ENCODE measurements around the gene KDELR3. TPM values are rescaled to one million over a fixed set of nuclear protein-coding genes. Genes with fewer than 3 reads are reported as not detected.

KDELR3 gene
- total RNA-seq, 1 experiment from 2014 or later: 7.3 TPM

- peak overlapping the region; percentile 6 for H3K4me2 ChIP-seq (ENCODE audit: insufficient read depth, insufficient read length, low read length)
- WGBS (ENCODE audit: extremely low coverage, insufficient read length, low lambda C conversion rate): no CpG with 5 or more reads among the region's 28 CpGs
Measured at GRCh38 chr22:38462960-38463784, 4.7 kb upstream of the KDELR3 start.

More at GRCh38 chr22:38462960-38463784, 4.7 kb upstream of the KDELR3 start:
- Histone ChIP-seq H4K91ac (ENCODE audit: insufficient read length, low read depth, low read length) (no peak overlapping the region), H2BK12ac (ENCODE audit: insufficient read length, low read depth, low read length) (no peak overlapping the region), H3K18ac (ENCODE audit: insufficient read length, low read depth, low read length) (no peak overlapping the region), H3K14ac (ENCODE audit: insufficient read depth, low read length) (no peak overlapping the region), H3K56ac (ENCODE audit: insufficient read length, low read depth, low read length) (no peak overlapping the region), H3K9ac (ENCODE audit: extremely low read depth, insufficient read length, low read length) (no peak overlapping the region), H3T11ph (ENCODE audit: low read length) (no peak overlapping the region), H3K23me2 (ENCODE audit: insufficient read length, low read depth, low read length, poor library complexity, severe bottlenecking) (peaks cover 7% of the 10 kb centered on the region), H2BK20ac (ENCODE audit: low read depth, low read length, poor library complexity, severe bottlenecking) (no peak overlapping the region), H4K8ac (replicated peaks; ENCODE audit: insufficient read length, low read depth, low read length) (no peak overlapping the region), H2AK5ac (ENCODE audit: insufficient read length, low read length) (no peak overlapping the region), H3K79me2 (ENCODE audit: insufficient read depth, low read length) (no peaks in the 10 kb centered on the region), H2BK5ac (ENCODE audit: insufficient read length, low read length) (no peak overlapping the region), H3K4ac (ENCODE audit: low read depth, low read length) (no peak overlapping the region), H2BK15ac (ENCODE audit: low read depth, low read length) (no peak overlapping the region), H2BK120ac (ENCODE audit: low read depth, low read length, poor library complexity, severe bottlenecking) (no peak overlapping the region), H3K79me1 (ENCODE audit: insufficient read depth, low read depth, low read length, poor library complexity, severe bottlenecking) (no peaks in the 10 kb centered on the region), H3K27ac (ENCODE audit: insufficient read length, low read depth, low read length) (no peak overlapping the region), H2AFZ (ENCODE audit: low read length) (no peak overlapping the region), H3K23ac (ENCODE audit: insufficient read length, low read depth, low read length) (no peak overlapping the region), H4K5ac (ENCODE audit: insufficient read length, low read depth, low read length) (no peak overlapping the region), H3K4me1 (ENCODE audit: insufficient read depth, low read length) (no peaks in the 10 kb centered on the region; the same call in 1 of the 2 replicates), H3K27me3 (ENCODE audit: insufficient read depth, low read length) (peaks cover 2% of the 10 kb centered on the region; the same call in 1 of the 2 replicates), H3K9me3 (ENCODE audit: control insufficient read depth, low read depth, low read length) (no peaks in the 10 kb centered on the region), H4K20me1 (ENCODE audit: control insufficient read depth, insufficient read depth, insufficient read length) (peaks cover 3% of the 10 kb centered on the region)
- Mint-ChIP-seq H3K27ac (no peak overlapping the region), H3K36me3 (ENCODE audit: insufficient read depth in 1 of 3, low read depth in 3 of 3) (no peaks in the 10 kb centered on the region; a peak in 1 of 7 replicates), H3K4me1 (peaks cover 33 to 41% of the 10 kb centered on the region in 2 experiments), H3K9me3 (no peaks in the 10 kb centered on the region), H3K4me3 (peak overlapping the region in 1 of 2 experiments; percentile 34; a peak in 2 of 5 replicates), H3K27me3 (ENCODE audit: low read depth) (peaks cover 91% of the 10 kb centered on the region)
- TF ChIP-seq CTCF (conservative IDR thresholded peaks at IDR 0.05): no peak
- DNase-seq: peak; percentile 78

Measured in H9 (cell line).